PC-9 (cell line): ENCODE data around the gene OR1E1. TPM values are rescaled to one million over a fixed set of nuclear protein-coding genes. Genes with fewer than 3 reads are reported as not detected.
"Not testable (repeated sequence)": the region's sequence is repeated elsewhere in the genome, so short reads cannot be mapped to it uniquely, and the experiment has no call there.

Experiments used
- BruUV-seq: library from RNA; stranded (reverse); fragments of 400-500 nt; replicated peaks from 2 replicates; lab custom pipeline; 2021; lab: Mats Ljungman, UMichigan
- CTCF ChIA-PET: fragments of 300-600 bp; sonication (Branson Sonifier 250); formaldehyde crosslinking; loops from one replicate; lab custom pipeline; 2022; ENCODE audit warnings: antibody characterized with exemption; lab: Charles Lee
- POLR2A ChIA-PET: fragments of 300-600 bp; sonication (Branson Sonifier 250); formaldehyde crosslinking; loops from one replicate; lab custom pipeline; 2022; ENCODE audit warnings: antibody characterized with exemption; ENCODE audit not compliant: unreplicated experiment; lab: Charles Lee
- DNase-seq, 2 experiments: peaks; one replicate each; pipeline versions ENCODE4 v3.0.0 to v3.0.0-alpha.2; 2015 to 2022; ENCODE audit warnings: mixed read lengths in 1 of 2
- H2AFZ ChIP-seq: fragments of 200-600 bp; sonication (generic); 2 replicates; pipeline ENCODE4 v1.8.1; 2017; ENCODE audit warnings: antibody characterized with exemption
- H3F3A ChIP-seq: fragments of 200-600 bp; sonication (generic); 2 replicates; pipeline ENCODE4 v1.8.1; 2017; ENCODE audit warnings: antibody characterized with exemption, mild to moderate bottlenecking, low read depth; ENCODE audit not compliant: insufficient read depth
- H3K27ac ChIP-seq: fragments of 200-600 bp; sonication (generic); 2 replicates; pipeline ENCODE4 v1.6.1; 2016; ENCODE audit warnings: mixed run types
- H3K27me3 ChIP-seq: fragments of 200-600 bp; sonication (generic); 2 replicates; pipeline ENCODE4 v1.6.1; 2016; ENCODE audit warnings: low read depth, mixed run types; ENCODE audit not compliant: insufficient read depth
- H3K36me3 ChIP-seq: fragments of 200-600 bp; sonication (generic); 2 replicates; pipeline ENCODE4 v1.6.1; 2016; ENCODE audit warnings: low read depth, mixed run types
- H3K4me1 ChIP-seq: fragments of 200-600 bp; sonication (generic); replicated peaks from 2 replicates; pipeline ENCODE4 v1.6.1; 2016; ENCODE audit warnings: mixed run types; ENCODE audit not compliant: insufficient read depth
- H3K4me2 ChIP-seq: fragments of 200-600 bp; sonication (generic); 2 replicates; pipeline ENCODE4 v1.6.1; 2017; ENCODE audit warnings: mixed run types
- H3K4me3 ChIP-seq: fragments of 200-600 bp; sonication (generic); 2 replicates; pipeline ENCODE4 v1.6.1; 2016; ENCODE audit warnings: mixed run types
- H3K79me2 ChIP-seq: fragments of 200-600 bp; sonication (generic); 2 replicates; pipeline ENCODE4 v1.6.1; 2017; ENCODE audit warnings: low read depth, mixed run types
- H3K9me2 ChIP-seq: fragments of 200-600 bp; sonication (generic); 2 replicates; pipeline ENCODE4 v1.8.1; 2017; ENCODE audit warnings: mild to moderate bottlenecking; ENCODE audit not compliant: insufficient read depth
- H3K9me3 ChIP-seq: fragments of 200-600 bp; sonication (generic); 2 replicates; pipeline ENCODE4 v1.8.1; 2016; ENCODE audit warnings: low read depth; ENCODE audit not compliant: insufficient read depth
- H4K20me1 ChIP-seq: fragments of 200-600 bp; sonication (generic); 2 replicates; pipeline ENCODE4 v1.8.1; 2017; ENCODE audit not compliant: insufficient read depth
- EZH2 ChIP-seq: fragments of 200-600 bp; sonication (generic); IDR thresholded peaks from 2 replicates; pipeline ENCODE4 v1.8.0; 2017; ENCODE audit warnings: antibody characterized with exemption, low read depth
- intact Hi-C: fragments of 100-400 bp; cut with micrococcal nuclease; formaldehyde crosslinking; loops from one replicate; pipeline ENCODE4 v1.10.0; 2022; ENCODE audit not compliant: unreplicated experiment
- total RNA-seq: library from RNA; stranded (reverse); gene quantifications from 2 replicates; pipeline ENCODE4 v1.2.3, GENCODE V29; 2021
- TF ChIP-seq, protein P1 (sequence below): fragments of 200-600 bp; sonication (generic); conservative IDR thresholded peaks from 2 replicates; pipeline ENCODE4 v1.6.1; 2017; ENCODE audit warnings: mixed run types, antibody characterized with exemption, mild to moderate bottlenecking, moderate library complexity

OR1E1 gene
- total RNA-seq, 1 experiment from 2014 or later, result not detected

DNA sequence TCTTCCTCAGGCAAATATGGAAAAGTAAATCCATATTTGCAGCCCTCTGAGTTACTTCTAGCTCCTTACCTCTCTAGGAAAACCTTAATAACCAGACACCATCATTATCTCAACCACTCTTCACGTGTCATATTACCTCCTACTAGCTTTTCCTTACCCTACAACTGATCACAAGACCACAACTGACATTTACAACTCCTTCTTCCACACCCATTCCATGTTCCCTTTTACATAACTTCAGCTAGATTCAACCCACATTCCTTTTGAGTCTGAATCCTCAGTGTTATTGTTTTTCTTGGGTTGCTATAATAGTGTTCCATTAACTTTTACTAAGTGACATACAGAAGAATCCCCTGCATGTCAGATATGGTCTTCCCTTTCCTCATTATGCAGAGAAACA lies 40.2 kb upstream of the OR1E1 start:
- ChIA-PET POLR2A (no interaction called here), CTCF (no interaction called here)
- H3K79me2 ChIP-seq, result no peaks in the 10 kb centered on the region
- H3F3A ChIP-seq, result no peaks in the 10 kb centered on the region
- H3K9me3 ChIP-seq, result no peaks in the 10 kb centered on the region
- no peak overlapping the region for H2AFZ ChIP-seq
- H3K4me3 ChIP-seq, result no peak overlapping the region
- no peak for DNase-seq
- no peaks in the 10 kb centered on the region for H3K4me1 ChIP-seq
- H3K9me2 ChIP-seq, result no peaks in the 10 kb centered on the region
- no peak overlapping the region for H3K27ac ChIP-seq
- H4K20me1 ChIP-seq, result no peaks in the 10 kb centered on the region
- no peaks in the 10 kb centered on the region for H3K36me3 ChIP-seq
- intact Hi-C loops, result no loop called here
- H3K27me3 ChIP-seq, result peaks cover 38% of the 10 kb centered on the region
- TF ChIP-seq EZH2, result no peak
- TF ChIP-seq, protein P1, sequence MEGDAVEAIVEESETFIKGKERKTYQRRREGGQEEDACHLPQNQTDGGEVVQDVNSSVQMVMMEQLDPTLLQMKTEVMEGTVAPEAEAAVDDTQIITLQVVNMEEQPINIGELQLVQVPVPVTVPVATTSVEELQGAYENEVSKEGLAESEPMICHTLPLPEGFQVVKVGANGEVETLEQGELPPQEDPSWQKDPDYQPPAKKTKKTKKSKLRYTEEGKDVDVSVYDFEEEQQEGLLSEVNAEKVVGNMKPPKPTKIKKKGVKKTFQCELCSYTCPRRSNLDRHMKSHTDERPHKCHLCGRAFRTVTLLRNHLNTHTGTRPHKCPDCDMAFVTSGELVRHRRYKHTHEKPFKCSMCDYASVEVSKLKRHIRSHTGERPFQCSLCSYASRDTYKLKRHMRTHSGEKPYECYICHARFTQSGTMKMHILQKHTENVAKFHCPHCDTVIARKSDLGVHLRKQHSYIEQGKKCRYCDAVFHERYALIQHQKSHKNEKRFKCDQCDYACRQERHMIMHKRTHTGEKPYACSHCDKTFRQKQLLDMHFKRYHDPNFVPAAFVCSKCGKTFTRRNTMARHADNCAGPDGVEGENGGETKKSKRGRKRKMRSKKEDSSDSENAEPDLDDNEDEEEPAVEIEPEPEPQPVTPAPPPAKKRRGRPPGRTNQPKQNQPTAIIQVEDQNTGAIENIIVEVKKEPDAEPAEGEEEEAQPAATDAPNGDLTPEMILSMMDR, result no peak
- BruUV-seq, result no TSS peak
- H3K4me2 ChIP-seq, result no peak overlapping the region

DNA sequence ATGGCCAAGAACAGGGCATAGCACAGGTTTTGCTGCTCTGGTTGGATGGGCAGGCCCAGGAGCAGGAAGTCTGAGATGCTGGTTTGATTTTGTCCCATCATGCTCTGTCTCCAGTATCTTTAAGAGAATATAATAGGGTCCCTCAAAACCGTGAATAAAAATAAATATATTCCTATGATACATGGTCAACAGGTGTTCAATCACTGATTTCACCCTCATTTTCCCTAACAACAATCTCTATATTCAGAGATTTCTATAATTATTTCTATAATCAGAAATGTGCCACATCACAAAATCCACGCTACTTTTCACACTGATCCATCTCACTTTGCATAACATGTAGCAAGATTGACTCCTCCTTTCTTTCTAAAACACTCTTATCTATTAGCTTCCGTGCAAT lies 35.5 kb upstream of the OR1E1 start, which contains the start of gene OR1E2:
TSS of gene OR1E2 (minus strand) at position 101 of the 400 bp plus-strand sequence. CDS start at position 101, 0 bp downstream.
- CTCF ChIA-PET, result no interaction called here
- DNase-seq, result no peak
- Histone ChIP-seq H3K4me3 (no peak within 1 kb of the TSS), H3F3A (no peaks in the 10 kb centered on the region), H3K27me3 (peaks cover 33% of the 10 kb centered on the region), H3K9me3 (no peaks in the 10 kb centered on the region), H3K27ac (no peak within 1 kb of the TSS), H4K20me1 (no peaks in the 10 kb centered on the region), H2AFZ (no peak within 1 kb of the TSS), H3K9me2 (no peaks in the 10 kb centered on the region), H3K36me3 (no peaks in the 10 kb centered on the region), H3K4me2 (no peak within 1 kb of the TSS), H3K79me2 (no peaks in the 10 kb centered on the region), H3K4me1 (no peaks in the 10 kb centered on the region)
- TF ChIP-seq EZH2, result no peak
- TF ChIP-seq, protein P1, result no peak
- intact Hi-C loops, result no loop called here
- no TSS peak for BruUV-seq
- POLR2A ChIA-PET, result no interaction called here

DNA sequence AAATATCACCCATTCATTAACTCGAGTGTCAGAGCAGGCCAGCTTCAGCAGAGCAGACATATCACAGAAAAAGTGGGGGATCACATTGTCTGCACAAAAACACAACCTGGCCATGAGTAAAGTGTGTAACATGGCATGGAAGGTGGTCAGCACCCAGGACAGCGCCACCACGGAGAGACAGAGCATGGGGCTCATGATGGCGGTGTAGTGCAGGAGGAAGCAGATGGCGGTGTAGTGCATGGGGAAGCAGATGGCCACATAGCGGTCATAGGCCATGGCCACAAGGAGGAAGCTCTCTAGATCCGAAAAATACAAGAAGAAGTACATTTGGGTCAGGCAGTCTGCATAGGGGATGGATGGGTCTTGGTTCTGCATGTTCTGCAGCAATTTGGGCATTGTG lies 35.0 kb upstream of the OR1E1 start:
- intact Hi-C loops, POLR2A ChIA-PET: not testable (repeated sequence)
- DNase-seq, result peak in 1 of 2 experiments; percentile 19

DNA sequence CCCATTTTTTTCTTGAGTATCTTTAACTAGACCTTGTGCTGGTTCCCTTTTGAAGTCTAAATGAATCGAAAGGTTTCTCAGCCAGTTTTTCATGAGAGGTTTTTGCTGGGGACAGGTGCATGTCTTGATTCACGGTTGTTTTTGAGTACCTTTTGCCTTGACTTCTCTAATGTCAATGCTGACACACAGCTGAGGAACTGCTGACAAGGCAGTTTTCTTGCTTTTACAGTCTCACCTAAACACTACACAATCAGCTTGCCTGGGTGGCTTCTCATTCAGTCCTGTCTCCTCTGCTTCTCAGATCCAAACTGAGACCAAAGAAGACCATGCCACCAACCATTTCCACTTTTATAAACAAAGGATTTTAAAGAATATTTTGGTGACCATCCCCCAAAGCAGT lies 20.0 kb upstream of the OR1E1 start:
- POLR2A ChIA-PET, result no interaction called here
- Histone ChIP-seq H3F3A (no peaks in the 10 kb centered on the region), H3K27ac (no peak overlapping the region), H3K4me2 (no peak overlapping the region), H4K20me1 (no peaks in the 10 kb centered on the region), H3K4me3 (no peak overlapping the region), H3K36me3 (no peaks in the 10 kb centered on the region), H3K9me2 (no peaks in the 10 kb centered on the region), H3K9me3 (no peaks in the 10 kb centered on the region), H3K79me2 (no peaks in the 10 kb centered on the region), H3K4me1 (no peaks in the 10 kb centered on the region), H3K27me3 (peaks cover 56% of the 10 kb centered on the region), H2AFZ (no peak overlapping the region)
- TF ChIP-seq, protein P1, result no peak
- TF ChIP-seq EZH2, result no peak
- DNase-seq, result no peak
- CTCF ChIA-PET, result no interaction called here
- BruUV-seq, result no TSS peak
- intact Hi-C loops, result no loop called here

More for the DNA sequence above, 35.0 kb upstream of the OR1E1 start:
- H3F3A ChIP-seq, H3K36me3 ChIP-seq, H3K79me2 ChIP-seq, H4K20me1 ChIP-seq, H3K4me3 ChIP-seq, CTCF ChIA-PET, H3K9me2 ChIP-seq, H2AFZ ChIP-seq, H3K4me2 ChIP-seq, H3K9me3 ChIP-seq, H3K4me1 ChIP-seq, H3K27ac ChIP-seq, BruUV-seq: not testable (repeated sequence)
- H3K27me3 ChIP-seq, result peaks cover 28% of the 10 kb centered on the region
